Small intestine (tissue), 7 donors: Measurements from ENCODE around the gene IL7R. TPM values are rescaled to one million over a fixed set of nuclear protein-coding genes. Genes with fewer than 3 reads are reported as not detected.
A peak's percentile ranks its signal among the peaks of the same experiment; 100 is the strongest.

Experiments
- DNase-seq, 2 donors: peaks; one replicate each; pipeline versions ENCODE4 v3.0.0 to v3.0.0-alpha.2; 2013
- FAIRE-seq: peaks from 2 replicates; lab custom pipeline; 2012; peaks lifted over from hg19 to GRCh38; lab: Jason Lieb, UNC
- H3K27ac ChIP-seq, 3 donors: one replicate each; pipeline ENCODE4 v1.5.1; 2013; ENCODE audit warnings: low read length in 2 of 3, mild to moderate bottlenecking in 2 of 3, control low read depth in 1 of 3, inconsistent platforms in 1 of 3, low read depth in 1 of 3, moderate library complexity in 1 of 3
- H3K27me3 ChIP-seq, 3 donors: one replicate each; pipeline ENCODE4 v1.6.1; 2013; ENCODE audit warnings: low read length in 3 of 3, inconsistent platforms in 1 of 3; ENCODE audit not compliant: control insufficient read depth in 3 of 3, insufficient read depth in 3 of 3
- H3K36me3 ChIP-seq, 3 donors: one replicate each; pipeline ENCODE4 v1.6.1; 2013; ENCODE audit warnings: low read length in 3 of 3, inconsistent platforms in 1 of 3, low read depth in 1 of 3, mild to moderate bottlenecking in 1 of 3, moderate library complexity in 1 of 3; ENCODE audit not compliant: control insufficient read depth in 3 of 3, insufficient read depth in 2 of 3
- H3K4me1 ChIP-seq, 3 donors: one replicate each; pipeline ENCODE4 v1.6.1; 2013; ENCODE audit warnings: low read length in 2 of 3, inconsistent platforms in 1 of 3, low read depth in 1 of 3, mild to moderate bottlenecking in 1 of 3, moderate library complexity in 1 of 3; ENCODE audit not compliant: control insufficient read depth in 3 of 3, insufficient read depth in 2 of 3
- H3K4me3 ChIP-seq, 3 donors: one replicate each; pipeline ENCODE4 v1.5.1; 2013; ENCODE audit warnings: low read length in 3 of 3, control low read depth in 1 of 3, inconsistent platforms in 1 of 3, low read depth in 1 of 3, mild to moderate bottlenecking in 1 of 3, moderate library complexity in 1 of 3
- H3K9me3 ChIP-seq, 2 donors: one replicate each; pipeline ENCODE4 v1.6.1; 2013; ENCODE audit warnings: low read depth in 1 of 2, low read length in 1 of 2; ENCODE audit not compliant: control insufficient read depth in 2 of 2, insufficient read depth in 1 of 2
- WGBS, 3 donors: extraction: QIAGEN DNeasy Blood & Tissue Kit; methylation state at CpG; one replicate each; pipeline ENCODE4 v1.1.7; 2013; 5-methylcytosine and 5-hydroxymethylcytosine counted together
- polyA plus RNA-seq, 4 donors: library from polyadenylated mRNA; stranded (reverse) in 3 of 4; unstranded in 1 of 4; fragments of 200-250 nt in 3 of 4; fragments of 120-200 nt in 1 of 4; gene quantifications; one replicate each; pipeline versions ENCODE4 v1.2.1 to v1.2.3, GENCODE V29; 2013
- donor health status: healthy with polysubstance abuse.
- donor health status: control.
- donor health status: control.
- donor health status: Bipolar disorder and iron deficiency.
- donor health status: healthy.

The IL7R gene
- polyA plus RNA-seq, 4 donors: 2.9 to 10.4 (median 7.0) TPM

DNA sequence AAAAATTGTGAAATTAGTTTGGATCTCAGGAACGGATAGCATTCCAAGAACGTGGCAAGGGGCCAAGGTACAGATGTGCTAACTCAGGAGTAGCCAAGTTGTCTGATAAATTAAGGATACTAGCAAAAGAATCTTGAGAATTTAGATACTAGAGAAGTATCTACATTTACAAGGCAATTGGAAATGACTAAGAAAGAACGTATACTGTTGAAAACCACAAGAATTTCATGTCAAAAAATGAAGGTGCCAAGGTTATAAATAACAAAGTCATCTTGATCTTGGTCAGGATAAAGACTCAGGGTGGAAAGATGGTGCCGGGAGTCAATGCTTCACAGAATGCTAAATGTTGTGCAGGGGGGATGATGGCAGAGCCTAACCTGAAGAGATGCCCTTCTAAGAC is 62.5 kb downstream of the IL7R start:
- FAIRE-seq: no peak
- 55 to 70% (median 62%) methylated on average over 4 of the region's 4 CpGs for WGBS, 3 donors

DNA sequence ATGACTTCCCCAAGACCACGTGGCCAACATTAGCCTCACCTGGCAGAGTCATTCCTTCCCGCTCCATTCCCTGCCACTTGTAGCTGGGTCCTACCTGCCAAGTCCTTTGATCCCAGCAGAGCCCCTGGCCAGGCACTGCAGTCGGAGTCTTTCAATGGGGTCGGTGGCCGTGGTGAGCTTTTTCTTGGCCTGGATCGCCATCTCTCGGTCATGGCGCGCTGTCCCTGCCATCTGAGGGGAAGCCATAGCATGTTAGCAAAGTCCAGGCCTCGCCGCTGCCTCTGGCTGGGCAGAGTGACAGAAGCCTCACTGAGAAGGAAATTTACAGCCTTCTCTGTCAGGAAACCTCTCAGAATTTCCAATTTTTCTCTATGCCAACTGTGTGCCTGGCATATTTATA is 64.2 kb downstream of the IL7R start:
- 63 to 76% (median 75%) methylated on average over 11 of the region's 11 CpGs for WGBS, 3 donors
- Histone ChIP-seq H3K27me3 (peaks cover 0 to 12% (median 3%) of the 10 kb centered on the region in 3 donors), H3K4me1 (no peaks in the 10 kb centered on the region), H3K9me3 (peaks cover 0 to 12% of the 10 kb centered on the region in 2 donors), H3K36me3 (no peaks in the 10 kb centered on the region), H3K4me3 (no peak overlapping the region), H3K27ac (no peak overlapping the region)
- no peak for FAIRE-seq
- DNase-seq: no peak

More for the DNA sequence above, 62.5 kb downstream of the IL7R start:
- Histone ChIP-seq H3K9me3 (peaks cover 0 to 12% of the 10 kb centered on the region in 2 donors), H3K27ac (no peak overlapping the region), H3K36me3 (no peaks in the 10 kb centered on the region), H3K27me3 (peaks cover 0 to 6% (median 3%) of the 10 kb centered on the region in 3 donors), H3K4me3 (no peak overlapping the region), H3K4me1 (no peaks in the 10 kb centered on the region)
- no peak for DNase-seq

DNA sequence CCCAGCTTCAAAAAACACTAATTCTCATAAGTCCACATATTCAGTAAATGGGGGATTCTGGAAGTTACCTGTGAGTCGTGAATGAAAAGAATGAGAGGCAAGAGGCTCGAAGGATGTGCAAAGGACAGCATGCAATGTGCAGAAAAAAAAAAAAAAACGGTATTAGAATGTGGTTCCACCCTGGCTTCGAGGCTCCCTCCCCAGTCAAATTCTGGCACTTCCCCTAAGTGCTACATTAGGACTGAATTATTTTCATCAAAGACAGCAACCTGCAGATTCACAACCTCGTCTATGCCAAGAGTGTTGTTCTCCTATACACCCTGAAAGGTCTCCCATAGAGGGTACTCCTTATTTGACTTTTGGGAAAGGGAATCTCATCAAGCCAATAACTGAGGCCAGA is 65.2 kb downstream of the IL7R start:
- 52 to 68% (median 56%) methylated on average over 5 of the region's 5 CpGs for WGBS, 3 donors
- Histone ChIP-seq H3K27ac (no peak overlapping the region), H3K4me1 (no peaks in the 10 kb centered on the region), H3K27me3 (peaks cover 0 to 14% (median 3%) of the 10 kb centered on the region in 3 donors), H3K4me3 (no peak overlapping the region), H3K9me3 (peaks cover 0 to 12% of the 10 kb centered on the region in 2 donors), H3K36me3 (no peaks in the 10 kb centered on the region)
- FAIRE-seq (no peak), DNase-seq (no peak)

GRCh38 chr5:35922468-35922867 is 65.8 kb downstream of the IL7R start:
- H3K36me3 ChIP-seq: no peaks in the 10 kb centered on the region
- FAIRE-seq (no peak), DNase-seq (no peak)
- H3K27me3 ChIP-seq: peaks cover 0 to 14% (median 3%) of the 10 kb centered on the region in 3 donors
- no peaks in the 10 kb centered on the region for H3K4me1 ChIP-seq
- H3K27ac ChIP-seq: no peak overlapping the region
- H3K9me3 ChIP-seq: peaks cover 0 to 12% of the 10 kb centered on the region in 2 donors
- 46 to 78% (median 72%) methylated on average over 7 of the region's 7 CpGs for WGBS, 3 donors
- no peak overlapping the region for H3K4me3 ChIP-seq

GRCh38 chr5:35924122-35924949 is 67.6 kb downstream of the IL7R start:
- Histone ChIP-seq H3K9me3 (peaks cover 0 to 11% of the 10 kb centered on the region in 2 donors), H3K27ac (no peak overlapping the region), H3K4me1 (no peaks in the 10 kb centered on the region), H3K27me3 (peaks cover 0 to 14% (median 3%) of the 10 kb centered on the region in 3 donors), H3K4me3 (no peak overlapping the region), H3K36me3 (no peaks in the 10 kb centered on the region)
- FAIRE-seq: no peak
- peak in 1 of 2 donors; percentile 11 for DNase-seq
- WGBS, 3 donors: 48 to 55% (median 53%) methylated on average over 10 of the region's 10 CpGs

DNA sequence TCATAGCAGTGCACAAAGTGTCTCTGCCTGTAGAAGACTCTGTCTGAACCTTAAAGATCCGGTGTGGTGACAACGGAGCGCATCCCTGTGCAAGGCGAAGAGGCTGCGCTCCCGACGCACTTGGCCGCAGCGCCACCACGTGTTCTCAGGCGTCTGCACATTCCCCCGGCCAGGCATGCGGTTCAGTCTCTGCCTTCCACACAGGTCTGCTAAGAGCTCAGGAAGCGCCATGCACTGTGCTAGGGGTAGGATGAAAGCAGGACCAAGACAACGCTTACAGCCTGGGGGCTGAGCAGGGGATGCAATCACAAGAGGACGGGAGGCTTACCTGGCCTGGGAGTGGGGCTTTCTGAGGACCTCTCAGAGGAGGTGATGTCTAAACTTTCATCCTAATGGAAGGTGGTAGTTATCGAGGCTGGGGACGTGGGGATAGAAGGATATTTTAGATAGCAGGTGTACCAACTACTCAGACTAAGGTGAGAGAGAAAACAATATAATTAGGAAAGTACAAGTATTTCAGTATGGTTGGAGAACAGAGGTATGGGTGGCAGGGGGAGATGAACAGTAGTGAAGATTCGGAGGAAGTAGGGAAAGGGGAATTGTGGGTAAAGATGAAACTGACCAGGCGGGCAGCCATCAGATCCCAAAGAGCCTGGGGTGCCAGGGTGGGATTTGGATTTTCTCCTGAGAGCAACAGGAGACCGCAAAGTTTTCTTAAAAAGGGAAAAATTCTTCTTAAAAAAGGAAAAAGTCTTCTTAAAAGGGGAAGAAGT is 68.4 kb downstream of the IL7R start:
- no peak overlapping the region for H3K27ac ChIP-seq
- no peak overlapping the region for H3K4me3 ChIP-seq
- FAIRE-seq (no peak), DNase-seq (peak; percentile 71 to 77)
- no peaks in the 10 kb centered on the region for H3K4me1 ChIP-seq
- H3K9me3 ChIP-seq: peaks cover 0 to 4% of the 10 kb centered on the region in 2 donors
- 10 to 14% (median 13%) methylated on average over 21 of the region's 21 CpGs for WGBS, 3 donors
- peaks cover 0 to 14% (median 3%) of the 10 kb centered on the region in 3 donors for H3K27me3 ChIP-seq
- H3K36me3 ChIP-seq: no peaks in the 10 kb centered on the region

GRCh38 chr5:35926389-35927051 is 69.8 kb downstream of the IL7R start:
- Histone ChIP-seq H3K9me3 (no peaks in the 10 kb centered on the region), H3K4me3 (no peak overlapping the region), H3K27ac (no peak overlapping the region), H3K36me3 (no peaks in the 10 kb centered on the region), H3K27me3 (peaks cover 0 to 18% (median 0%) of the 10 kb centered on the region in 3 donors), H3K4me1 (no peaks in the 10 kb centered on the region)
- FAIRE-seq: no peak
- peak; percentile 53 to 71 for DNase-seq
- 38 to 43% (median 40%) methylated on average over 13 of the region's 13 CpGs for WGBS, 3 donors
